ENCODE measurements around the gene PRRC2C.
"Not testable (repeated sequence)": the region's sequence is repeated elsewhere in the genome, so short reads cannot be mapped to it uniquely, and the experiment has no call there.

The PRRC2C gene

GRCh38 chr1:171597203-171597602 is 111.9 kb downstream of the PRRC2C start:
- H3K4me1 ChIP-seq (ENCODE audit: control insufficient read depth in 1 of 2, insufficient read depth in 2 of 2, low read length in 2 of 2), result no peaks in the 10 kb centered on the region
- H3K27ac ChIP-seq (ENCODE audit: low read depth, low read length), result no peak overlapping the region
- H3K4me3 ChIP-seq (ENCODE audit: low read depth in 1 of 2, low read length in 2 of 2), result no peak overlapping the region
- no peak overlapping the region for H3K9ac ChIP-seq (ENCODE audit: low read depth in 1 of 2, low read length in 2 of 2)
- no peaks in the 10 kb centered on the region for H3K9me3 ChIP-seq (ENCODE audit: control insufficient read depth in 1 of 2, low read length in 2 of 2)
- no peaks in the 10 kb centered on the region for H3K27me3 ChIP-seq (ENCODE audit: control insufficient read depth in 1 of 2, insufficient read depth in 2 of 2, low read length in 2 of 2)
- H3K36me3 ChIP-seq (ENCODE audit: control insufficient read depth in 1 of 2, insufficient read depth in 2 of 2, low read length in 2 of 2), result peaks cover 12 to 17% of the 10 kb centered on the region in 2 donors

GRCh38 chr1:171600310-171600709 is 115.0 kb downstream of the PRRC2C start:
- H3K27me3 ChIP-seq (ENCODE audit: control insufficient read depth in 1 of 2, insufficient read depth in 2 of 2, low read length in 2 of 2); H3K9me3 ChIP-seq (ENCODE audit: control insufficient read depth in 1 of 2, low read length in 2 of 2); H3K4me1 ChIP-seq (ENCODE audit: control insufficient read depth in 1 of 2, insufficient read depth in 2 of 2, low read length in 2 of 2); H3K27ac ChIP-seq (ENCODE audit: low read depth, low read length); H3K4me3 ChIP-seq (ENCODE audit: low read depth in 1 of 2, low read length in 2 of 2); H3K36me3 ChIP-seq (ENCODE audit: control insufficient read depth in 1 of 2, insufficient read depth in 2 of 2, low read length in 2 of 2); H3K9ac ChIP-seq (ENCODE audit: low read depth in 1 of 2, low read length in 2 of 2): not testable (repeated sequence)

- no peak overlapping the region for H3K27ac ChIP-seq (ENCODE audit: low read depth, low read length)
- H3K36me3 ChIP-seq (ENCODE audit: control insufficient read depth in 1 of 2, insufficient read depth in 2 of 2, low read length in 2 of 2), result no peaks in the 10 kb centered on the region
These were observed 115.5 kb downstream of the PRRC2C start for GRCh38 chr1:171600862-171601261.

GRCh38 chr1:171603042-171603441 is 117.7 kb downstream of the PRRC2C start:
- not testable (repeated sequence) for H3K9ac ChIP-seq (ENCODE audit: low read depth in 1 of 2, low read length in 2 of 2)

More at GRCh38 chr1:171600862-171601261, 115.5 kb downstream of the PRRC2C start:
- H3K9me3 ChIP-seq (ENCODE audit: control insufficient read depth in 1 of 2, low read length in 2 of 2), result no peaks in the 10 kb centered on the region
- H3K27me3 ChIP-seq (ENCODE audit: control insufficient read depth in 1 of 2, insufficient read depth in 2 of 2, low read length in 2 of 2), result no peaks in the 10 kb centered on the region
- H3K9ac ChIP-seq (ENCODE audit: low read depth in 1 of 2, low read length in 2 of 2), result no peak overlapping the region
- no peaks in the 10 kb centered on the region for H3K4me1 ChIP-seq (ENCODE audit: control insufficient read depth in 1 of 2, insufficient read depth in 2 of 2, low read length in 2 of 2)
- H3K4me3 ChIP-seq (ENCODE audit: low read depth in 1 of 2, low read length in 2 of 2), result no peak overlapping the region

GRCh38 chr1:171606402-171606941 is 121.1 kb downstream of the PRRC2C start:
- no peaks in the 10 kb centered on the region for H3K4me1 ChIP-seq (ENCODE audit: control insufficient read depth in 1 of 2, insufficient read depth in 2 of 2, low read length in 2 of 2)
- H3K9ac ChIP-seq (ENCODE audit: low read depth in 1 of 2, low read length in 2 of 2), result no peak overlapping the region
- no peak overlapping the region for H3K4me3 ChIP-seq (ENCODE audit: low read depth in 1 of 2, low read length in 2 of 2)
- peak overlapping the region; percentile 20 for H3K27ac ChIP-seq (ENCODE audit: low read depth, low read length)
- H3K27me3 ChIP-seq (ENCODE audit: control insufficient read depth in 1 of 2, insufficient read depth in 2 of 2, low read length in 2 of 2), result no peaks in the 10 kb centered on the region
- H3K36me3 ChIP-seq (ENCODE audit: control insufficient read depth in 1 of 2, insufficient read depth in 2 of 2, low read length in 2 of 2), result no peaks in the 10 kb centered on the region
- H3K9me3 ChIP-seq (ENCODE audit: control insufficient read depth in 1 of 2, low read length in 2 of 2), result no peaks in the 10 kb centered on the region

More at GRCh38 chr1:171603042-171603441, 117.7 kb downstream of the PRRC2C start:
- H3K36me3 ChIP-seq (ENCODE audit: control insufficient read depth in 1 of 2, insufficient read depth in 2 of 2, low read length in 2 of 2); H3K27ac ChIP-seq (ENCODE audit: low read depth, low read length); H3K4me3 ChIP-seq (ENCODE audit: low read depth in 1 of 2, low read length in 2 of 2); H3K9me3 ChIP-seq (ENCODE audit: control insufficient read depth in 1 of 2, low read length in 2 of 2); H3K4me1 ChIP-seq (ENCODE audit: control insufficient read depth in 1 of 2, insufficient read depth in 2 of 2, low read length in 2 of 2); H3K27me3 ChIP-seq (ENCODE audit: control insufficient read depth in 1 of 2, insufficient read depth in 2 of 2, low read length in 2 of 2): not testable (repeated sequence)

- no peaks in the 10 kb centered on the region for H3K36me3 ChIP-seq (ENCODE audit: control insufficient read depth in 1 of 2, insufficient read depth in 2 of 2, low read length in 2 of 2)
- no peaks in the 10 kb centered on the region for H3K9me3 ChIP-seq (ENCODE audit: control insufficient read depth in 1 of 2, low read length in 2 of 2)
- no peak overlapping the region for H3K4me3 ChIP-seq (ENCODE audit: low read depth in 1 of 2, low read length in 2 of 2)
- no peaks in the 10 kb centered on the region for H3K4me1 ChIP-seq (ENCODE audit: control insufficient read depth in 1 of 2, insufficient read depth in 2 of 2, low read length in 2 of 2)
- H3K27ac ChIP-seq (ENCODE audit: low read depth, low read length), result no peak overlapping the region
- no peak overlapping the region for H3K9ac ChIP-seq (ENCODE audit: low read depth in 1 of 2, low read length in 2 of 2)
- no peaks in the 10 kb centered on the region for H3K27me3 ChIP-seq (ENCODE audit: control insufficient read depth in 1 of 2, insufficient read depth in 2 of 2, low read length in 2 of 2)
These were observed 125.1 kb downstream of the PRRC2C start for GRCh38 chr1:171610385-171610784.

- Histone ChIP-seq H3K4me1 (ENCODE audit: control insufficient read depth in 1 of 2, insufficient read depth in 2 of 2, low read length in 2 of 2) (no peaks in the 10 kb centered on the region), H3K27ac (ENCODE audit: low read depth, low read length) (no peak overlapping the region), H3K27me3 (ENCODE audit: control insufficient read depth in 1 of 2, insufficient read depth in 2 of 2, low read length in 2 of 2) (no peaks in the 10 kb centered on the region), H3K9me3 (ENCODE audit: control insufficient read depth in 1 of 2, low read length in 2 of 2) (no peaks in the 10 kb centered on the region), H3K9ac (ENCODE audit: low read depth in 1 of 2, low read length in 2 of 2) (no peak overlapping the region), H3K4me3 (ENCODE audit: low read depth in 1 of 2, low read length in 2 of 2) (no peak overlapping the region), H3K36me3 (ENCODE audit: control insufficient read depth in 1 of 2, insufficient read depth in 2 of 2, low read length in 2 of 2) (no peaks in the 10 kb centered on the region)
These were observed 126.0 kb downstream of the PRRC2C start for GRCh38 chr1:171611306-171611705.

- Histone ChIP-seq H3K4me1 (ENCODE audit: control insufficient read depth in 1 of 2, insufficient read depth in 2 of 2, low read length in 2 of 2) (no peaks in the 10 kb centered on the region), H3K27ac (ENCODE audit: low read depth, low read length) (no peak overlapping the region), H3K4me3 (ENCODE audit: low read depth in 1 of 2, low read length in 2 of 2) (no peak overlapping the region), H3K27me3 (ENCODE audit: control insufficient read depth in 1 of 2, insufficient read depth in 2 of 2, low read length in 2 of 2) (no peaks in the 10 kb centered on the region), H3K36me3 (ENCODE audit: control insufficient read depth in 1 of 2, insufficient read depth in 2 of 2, low read length in 2 of 2) (no peaks in the 10 kb centered on the region), H3K9me3 (ENCODE audit: control insufficient read depth in 1 of 2, low read length in 2 of 2) (no peaks in the 10 kb centered on the region), H3K9ac (ENCODE audit: low read depth in 1 of 2, low read length in 2 of 2) (no peak overlapping the region)
These were observed 128.0 kb downstream of the PRRC2C start for GRCh38 chr1:171613282-171613681.

- not testable (repeated sequence) for H3K27ac ChIP-seq (ENCODE audit: low read depth, low read length); H3K36me3 ChIP-seq (ENCODE audit: control insufficient read depth in 1 of 2, insufficient read depth in 2 of 2, low read length in 2 of 2); H3K27me3 ChIP-seq (ENCODE audit: control insufficient read depth in 1 of 2, insufficient read depth in 2 of 2, low read length in 2 of 2)
These were observed 130.0 kb downstream of the PRRC2C start for GRCh38 chr1:171615122-171615906.

GRCh38 chr1:171616586-171616985 is 131.3 kb downstream of the PRRC2C start:
- no peaks in the 10 kb centered on the region for H3K36me3 ChIP-seq (ENCODE audit: control insufficient read depth in 1 of 2, insufficient read depth in 2 of 2, low read length in 2 of 2)
- H3K27me3 ChIP-seq (ENCODE audit: control insufficient read depth in 1 of 2, insufficient read depth in 2 of 2, low read length in 2 of 2), result no peaks in the 10 kb centered on the region
- H3K9me3 ChIP-seq (ENCODE audit: control insufficient read depth in 1 of 2, low read length in 2 of 2), result no peaks in the 10 kb centered on the region
- H3K27ac ChIP-seq (ENCODE audit: low read depth, low read length), result no peak overlapping the region
- H3K4me1 ChIP-seq (ENCODE audit: control insufficient read depth in 1 of 2, insufficient read depth in 2 of 2, low read length in 2 of 2), result no peaks in the 10 kb centered on the region
- H3K9ac ChIP-seq (ENCODE audit: low read depth in 1 of 2, low read length in 2 of 2), result no peak overlapping the region
- H3K4me3 ChIP-seq (ENCODE audit: low read depth in 1 of 2, low read length in 2 of 2), result no peak overlapping the region

More at GRCh38 chr1:171615122-171615906, 130.0 kb downstream of the PRRC2C start:
- H3K4me1 ChIP-seq (ENCODE audit: control insufficient read depth in 1 of 2, insufficient read depth in 2 of 2, low read length in 2 of 2); H3K9ac ChIP-seq (ENCODE audit: low read depth in 1 of 2, low read length in 2 of 2); H3K9me3 ChIP-seq (ENCODE audit: control insufficient read depth in 1 of 2, low read length in 2 of 2); H3K4me3 ChIP-seq (ENCODE audit: low read depth in 1 of 2, low read length in 2 of 2): not testable (repeated sequence)

All from duodenal mucosa (tissue), 2 donors.